Right lobe of liver (tissue), 4 donors: Measurements from ENCODE around the gene CKMT2.

Source experiments
- POLR2A ChIP-seq: fragments of 450-650 bp; IDR thresholded peaks from one replicate; pipeline ENCODE4 v1.6.1; 2017; ENCODE audit warnings: antibody characterized with exemption, mild to moderate bottlenecking
- TF ChIP-seq, protein P1 (sequence below), 4 donors: fragments of 200-600 bp in 3 of 4; fragments of 450-650 bp in 1 of 4; IDR thresholded peaks; one replicate each; pipeline versions ENCODE4 v1.5.1 to v1.8.0; 2016 to 2022; ENCODE audit warnings: antibody characterized with exemption in 4 of 4, mild to moderate bottlenecking in 2 of 4
- donor health status: DM: no; HTN: no; CAD: no.
- donor health status: DM: no; HTN: no; CAD: no.
- donor health status: DM: no; HTN: yes; CAD: no.

DNA sequence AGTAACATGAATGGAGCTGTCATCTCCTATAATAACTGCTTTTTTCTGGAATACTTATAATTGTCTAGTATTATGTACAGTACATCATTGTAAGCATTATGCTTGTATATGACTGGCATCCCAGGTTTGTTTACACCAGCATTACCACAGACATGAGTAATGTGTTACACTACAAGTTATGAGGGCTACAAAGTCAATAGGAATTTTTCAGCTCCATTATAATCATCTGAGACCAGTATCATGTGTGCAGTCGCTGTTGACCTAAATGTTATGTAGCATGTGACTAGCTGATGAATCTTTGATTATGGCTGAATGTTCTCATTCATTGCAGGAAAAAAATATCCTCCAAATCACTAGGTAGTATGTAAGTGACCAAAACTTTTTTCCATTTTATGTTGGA is 70.4 kb downstream of the CKMT2 start:
- no peak for TF ChIP-seq POLR2A
- TF ChIP-seq, protein P1, sequence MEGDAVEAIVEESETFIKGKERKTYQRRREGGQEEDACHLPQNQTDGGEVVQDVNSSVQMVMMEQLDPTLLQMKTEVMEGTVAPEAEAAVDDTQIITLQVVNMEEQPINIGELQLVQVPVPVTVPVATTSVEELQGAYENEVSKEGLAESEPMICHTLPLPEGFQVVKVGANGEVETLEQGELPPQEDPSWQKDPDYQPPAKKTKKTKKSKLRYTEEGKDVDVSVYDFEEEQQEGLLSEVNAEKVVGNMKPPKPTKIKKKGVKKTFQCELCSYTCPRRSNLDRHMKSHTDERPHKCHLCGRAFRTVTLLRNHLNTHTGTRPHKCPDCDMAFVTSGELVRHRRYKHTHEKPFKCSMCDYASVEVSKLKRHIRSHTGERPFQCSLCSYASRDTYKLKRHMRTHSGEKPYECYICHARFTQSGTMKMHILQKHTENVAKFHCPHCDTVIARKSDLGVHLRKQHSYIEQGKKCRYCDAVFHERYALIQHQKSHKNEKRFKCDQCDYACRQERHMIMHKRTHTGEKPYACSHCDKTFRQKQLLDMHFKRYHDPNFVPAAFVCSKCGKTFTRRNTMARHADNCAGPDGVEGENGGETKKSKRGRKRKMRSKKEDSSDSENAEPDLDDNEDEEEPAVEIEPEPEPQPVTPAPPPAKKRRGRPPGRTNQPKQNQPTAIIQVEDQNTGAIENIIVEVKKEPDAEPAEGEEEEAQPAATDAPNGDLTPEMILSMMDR (IDR thresholded peaks at IDR 0.05) = no peak
